GM23338 (cell line): ENCODE measurements around the gene UBP1. TPM values are rescaled to one million over a fixed set of nuclear protein-coding genes. Genes with fewer than 3 reads are reported as not detected.
A peak's percentile ranks its signal among the peaks of the same experiment; 100 is the strongest.

Source experiments
- ATAC-seq: fragments of 200-7000 bp; cut with Tn5 transposase; 3 replicates; pipeline ENCODE4 v1.9.1; 2020
- DNase-seq: peaks from one replicate; pipeline ENCODE4 v3.0.0-alpha.2; 2015; ENCODE audit warnings: low spot score
- H2AFZ ChIP-seq: fragments of 200-600 bp; sonication (generic); 2 replicates; pipeline ENCODE4 v1.8.0; 2016; ENCODE audit warnings: antibody characterized with exemption, mild to moderate bottlenecking, moderate library complexity
- H3F3A ChIP-seq: fragments of 200-600 bp; sonication (generic); replicated peaks from 2 replicates; pipeline ENCODE4 v1.8.0; 2017; ENCODE audit warnings: antibody characterized with exemption, mixed run types, low read depth
- H3K27ac ChIP-seq: fragments of 200-600 bp; sonication (generic); 2 replicates; pipeline ENCODE4 v1.6.1; 2016; ENCODE audit warnings: low read depth
- H3K27me3 ChIP-seq: fragments of 200-600 bp; sonication (generic); 2 replicates; pipeline ENCODE4 v1.8.0; 2016; ENCODE audit warnings: mild to moderate bottlenecking, mixed run types, moderate library complexity; ENCODE audit not compliant: insufficient read depth
- H3K36me3 ChIP-seq: fragments of 200-600 bp; sonication (generic); 2 replicates; pipeline ENCODE4 v1.8.0; 2016; ENCODE audit warnings: mild to moderate bottlenecking; ENCODE audit not compliant: insufficient read depth
- H3K4me1 ChIP-seq: fragments of 200-600 bp; sonication (generic); 2 replicates; pipeline ENCODE4 v1.8.0; 2016; ENCODE audit warnings: mild to moderate bottlenecking, moderate library complexity; ENCODE audit not compliant: insufficient read depth
- H3K4me2 ChIP-seq: fragments of 200-600 bp; sonication (generic); 2 replicates; pipeline ENCODE4 v1.7.1; 2017; ENCODE audit warnings: mixed run types
- H3K4me3 ChIP-seq: fragments of 200-600 bp; sonication (generic); 2 replicates; pipeline ENCODE4 v1.6.1; 2016; ENCODE audit warnings: mixed run types
- H3K79me2 ChIP-seq: fragments of 200-600 bp; sonication (generic); replicated peaks from 2 replicates; pipeline ENCODE4 v1.8.0; 2017; ENCODE audit warnings: mild to moderate bottlenecking; ENCODE audit not compliant: insufficient read depth
- H3K9me2 ChIP-seq: fragments of 200-600 bp; sonication (generic); 2 replicates; pipeline ENCODE4 v1.8.0; 2017; ENCODE audit not compliant: insufficient read depth
- H4K20me1 ChIP-seq: fragments of 200-600 bp; sonication (generic); replicated peaks from 2 replicates; pipeline ENCODE4 v1.8.0; 2017; ENCODE audit warnings: mild to moderate bottlenecking; ENCODE audit not compliant: insufficient read depth
- H3K27ac Mint-ChIP-seq: 2 replicates; pipeline ENCODE4 v1.8.0; 2020; ENCODE audit warnings: inconsistent platforms, mild to moderate bottlenecking, moderate library complexity, mixed read lengths
- H3K27me3 Mint-ChIP-seq: 3 replicates; pipeline ENCODE4 v1.8.0; 2022; ENCODE audit warnings: low read depth, mild to moderate bottlenecking, moderate library complexity, mixed read lengths, inconsistent platforms; ENCODE audit not compliant: insufficient read depth, poor library complexity
- H3K36me3 Mint-ChIP-seq: 3 replicates; pipeline ENCODE4 v1.8.0; 2021; ENCODE audit warnings: low read depth, mild to moderate bottlenecking, inconsistent platforms, moderate library complexity, mixed read lengths
- H3K4me1 Mint-ChIP-seq: 3 replicates; pipeline ENCODE4 v1.8.0; 2020; ENCODE audit warnings: mild to moderate bottlenecking, inconsistent platforms, mixed read lengths
- H3K4me3 Mint-ChIP-seq: 3 replicates; pipeline ENCODE4 v1.8.0; 2021; ENCODE audit warnings: moderate library complexity, mild to moderate bottlenecking, inconsistent platforms, mixed read lengths
- H3K9me3 Mint-ChIP-seq: 3 replicates; pipeline ENCODE4 v1.8.0; 2020; ENCODE audit warnings: moderate library complexity, mild to moderate bottlenecking, inconsistent platforms, mixed read lengths
- CREB1 ChIP-seq: fragments of 250-450 bp; sonication (Bioruptor Pico); IDR thresholded peaks from 2 replicates; pipeline ENCODE4 v1.5.0; 2020; ENCODE audit warnings: low read depth, mild to moderate bottlenecking, moderate library complexity
- EZH2 ChIP-seq: fragments of 200-600 bp; sonication (generic); IDR thresholded peaks from one replicate; pipeline ENCODE4 v1.8.0; 2017; ENCODE audit warnings: antibody characterized with exemption, mild to moderate bottlenecking, low read depth; ENCODE audit not compliant: unreplicated experiment
- EZH2phosphoT487 ChIP-seq: fragments of 200-600 bp; sonication (generic); IDR thresholded peaks from one replicate; pipeline ENCODE4 v1.8.1; 2018; ENCODE audit warnings: antibody characterized with exemption; ENCODE audit not compliant: unreplicated experiment
- JUNB ChIP-seq: IDR thresholded peaks from one replicate; pipeline ENCODE4 v1.6.1; 2016; ENCODE audit warnings: antibody characterized with exemption; ENCODE audit not compliant: unreplicated experiment
- NANOG ChIP-seq: IDR thresholded peaks from 2 replicates; pipeline ENCODE4 v1.6.1; 2016; ENCODE audit warnings: antibody characterized with exemption, borderline replicate concordance
- POLR2AphosphoS5 ChIP-seq: IDR thresholded peaks from 2 replicates; pipeline ENCODE4 v1.6.1; 2016; ENCODE audit warnings: antibody characterized with exemption, low read depth
- REST ChIP-seq: IDR thresholded peaks from one replicate; pipeline ENCODE4 v1.6.1; 2018; ENCODE audit warnings: antibody characterized with exemption; ENCODE audit not compliant: unreplicated experiment
- STAT1 ChIP-seq: IDR thresholded peaks from one replicate; pipeline ENCODE4 v1.6.1; 2016; ENCODE audit warnings: antibody characterized with exemption; ENCODE audit not compliant: unreplicated experiment
- ZNF114 ChIP-seq: fragments of 250-450 bp; sonication (Bioruptor Pico); IDR thresholded peaks from 2 replicates; pipeline ENCODE4 v1.5.0; 2020; ENCODE audit warnings: mild to moderate bottlenecking, moderate library complexity
- ZNF462 ChIP-seq: fragments of 250-450 bp; sonication (Bioruptor Pico); IDR thresholded peaks from 2 replicates; pipeline ENCODE4 v1.5.0; 2020; ENCODE audit warnings: mild to moderate bottlenecking, moderate library complexity
- polyA plus RNA-seq: library from polyadenylated mRNA; unstranded; fragments of >200 nt; fragmentation: Nextera tagmentation; extraction: Ambion mirVana; gene quantifications from 2 replicates; pipeline ENCODE4 v1.2.1, GENCODE V29; 2016
- total RNA-seq: library from RNA; depleted of rRNA; stranded (reverse); fragments of >200 nt; shearing (Covaris generic); gene quantifications from 2 replicates; pipeline ENCODE4 v1.2.3, GENCODE V29; 2014

UBP1 gene
- total and polyA plus RNA-seq, 2 experiments from 2014 or later = 16.8 to 66.8 TPM

GRCh38 chr3:33426630-33427317, 13.4 kb downstream of the UBP1 start:
- peaks cover 29% of the 10 kb centered on the region for H3K36me3 Mint-ChIP-seq
- peaks cover 10% of the 10 kb centered on the region for H3K27me3 Mint-ChIP-seq
- Histone ChIP-seq H4K20me1 (peaks cover 46% of the 10 kb centered on the region), H3K9me2 (no peaks in the 10 kb centered on the region), H3K4me3 (peak overlapping the region; percentile 3; the same call in 1 of the 2 replicates), H3K79me2 (peaks cover 94% of the 10 kb centered on the region), H2AFZ (no peak overlapping the region), H3K4me2 (peak overlapping the region; percentile 44), H3K36me3 (peaks cover 5% of the 10 kb centered on the region; the same call in 1 of the 2 replicates), H3K27ac (peak overlapping the region; percentile 7; the same call in 1 of the 2 replicates), H3K4me1 (peaks cover 66% of the 10 kb centered on the region), H3F3A (no peaks in the 10 kb centered on the region), H3K27me3 (no peaks in the 10 kb centered on the region)
- H3K4me3 Mint-ChIP-seq = peak overlapping the region; percentile 49
- H3K4me1 Mint-ChIP-seq = peaks cover 69% of the 10 kb centered on the region
- H3K27ac Mint-ChIP-seq = peak overlapping the region; percentile 36; the same call in 1 of the 2 replicates
- DNase-seq (no peak), ATAC-seq (peak; percentile 17)
- no peaks in the 10 kb centered on the region for H3K9me3 Mint-ChIP-seq
- TF ChIP-seq POLR2AphosphoS5 (no peak), EZH2 (no peak), EZH2phosphoT487 (no peak)

GRCh38 chr3:33426068-33426467, 14.1 kb downstream of the UBP1 start:
- H4K20me1 ChIP-seq = peaks cover 39% of the 10 kb centered on the region
- peak overlapping the region; percentile 3; the same call in 1 of the 2 replicates for H3K4me3 ChIP-seq
- peaks cover 59% of the 10 kb centered on the region for H3K4me1 ChIP-seq
- no peaks in the 10 kb centered on the region for H3F3A ChIP-seq
- peak; percentile 89 for ATAC-seq
- Mint-ChIP-seq H3K4me3 (peak overlapping the region; percentile 49; the same call in 2 of the 3 replicates), H3K9me3 (no peaks in the 10 kb centered on the region), H3K36me3 (peaks cover 36% of the 10 kb centered on the region), H3K27me3 (peaks cover 10% of the 10 kb centered on the region), H3K27ac (no peak overlapping the region), H3K4me1 (peaks cover 65% of the 10 kb centered on the region)
- H3K27me3 ChIP-seq = no peaks in the 10 kb centered on the region
- no peak overlapping the region for H2AFZ ChIP-seq
- H3K9me2 ChIP-seq = no peaks in the 10 kb centered on the region
- peak; percentile 89 for DNase-seq
- H3K27ac ChIP-seq = no peak overlapping the region
- H3K36me3 ChIP-seq = peaks cover 5% of the 10 kb centered on the region; the same call in 1 of the 2 replicates
- H3K4me2 ChIP-seq = peak overlapping the region; percentile 44
- H3K79me2 ChIP-seq = peaks cover 93% of the 10 kb centered on the region
- TF ChIP-seq STAT1 (no peak), REST (no peak), EZH2 (no peak), CREB1 (CRISPR knock-in tag) (peak; percentile 39; the same call in 1 of the 2 replicates), NANOG (peak; percentile 91; the same call in 1 of the 2 replicates), ZNF114 (CRISPR knock-in tag) (0 out of 2 replicates have a peak, but pooled peaks have one; percentile 53), JUNB (no peak), EZH2phosphoT487 (no peak), ZNF462 (CRISPR knock-in tag) (peak; percentile 64), POLR2AphosphoS5 (no peak)
